VCaP (cell line): ENCODE results near the gene ACAP2.

Source experiments
- H3K27ac ChIP-seq: fragments of 450-650 bp; 2 replicates; pipeline ENCODE4 v1.5.1; 2017
- TF ChIP-seq, protein P1 (sequence below): fragments of 450-650 bp; conservative IDR thresholded peaks from 2 replicates; pipeline ENCODE4 v1.5.1; 2017; ENCODE audit warnings: mild to moderate bottlenecking, moderate library complexity

The ACAP2 gene

DNA sequence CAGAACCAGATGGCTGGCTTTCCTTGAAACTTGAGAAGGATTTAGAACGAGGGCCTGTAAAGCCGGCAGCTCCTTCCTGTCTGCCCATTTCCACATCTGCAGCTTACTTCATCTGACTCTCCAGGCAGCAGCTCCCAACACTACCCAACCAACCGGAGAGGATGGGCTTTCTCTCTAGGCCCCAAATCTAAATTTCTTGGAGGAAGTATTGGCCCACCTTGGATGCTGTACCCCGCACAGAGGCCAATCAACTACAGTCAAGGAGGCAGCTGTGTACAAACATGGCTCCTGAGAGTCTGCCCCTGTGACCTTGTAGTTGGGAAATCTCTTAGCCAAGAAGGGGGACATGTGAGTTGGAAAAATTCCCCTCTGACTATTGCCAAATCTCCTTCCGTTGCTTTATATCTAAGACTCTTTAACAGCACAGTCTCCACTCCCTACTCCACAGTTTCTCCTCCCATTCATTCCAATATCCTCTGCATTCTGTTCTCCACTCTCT, 8.0 kb upstream of the ACAP2 start:
- H3K27ac ChIP-seq, result no peak overlapping the region
- TF ChIP-seq, protein P1, sequence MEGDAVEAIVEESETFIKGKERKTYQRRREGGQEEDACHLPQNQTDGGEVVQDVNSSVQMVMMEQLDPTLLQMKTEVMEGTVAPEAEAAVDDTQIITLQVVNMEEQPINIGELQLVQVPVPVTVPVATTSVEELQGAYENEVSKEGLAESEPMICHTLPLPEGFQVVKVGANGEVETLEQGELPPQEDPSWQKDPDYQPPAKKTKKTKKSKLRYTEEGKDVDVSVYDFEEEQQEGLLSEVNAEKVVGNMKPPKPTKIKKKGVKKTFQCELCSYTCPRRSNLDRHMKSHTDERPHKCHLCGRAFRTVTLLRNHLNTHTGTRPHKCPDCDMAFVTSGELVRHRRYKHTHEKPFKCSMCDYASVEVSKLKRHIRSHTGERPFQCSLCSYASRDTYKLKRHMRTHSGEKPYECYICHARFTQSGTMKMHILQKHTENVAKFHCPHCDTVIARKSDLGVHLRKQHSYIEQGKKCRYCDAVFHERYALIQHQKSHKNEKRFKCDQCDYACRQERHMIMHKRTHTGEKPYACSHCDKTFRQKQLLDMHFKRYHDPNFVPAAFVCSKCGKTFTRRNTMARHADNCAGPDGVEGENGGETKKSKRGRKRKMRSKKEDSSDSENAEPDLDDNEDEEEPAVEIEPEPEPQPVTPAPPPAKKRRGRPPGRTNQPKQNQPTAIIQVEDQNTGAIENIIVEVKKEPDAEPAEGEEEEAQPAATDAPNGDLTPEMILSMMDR, result no peak

DNA sequence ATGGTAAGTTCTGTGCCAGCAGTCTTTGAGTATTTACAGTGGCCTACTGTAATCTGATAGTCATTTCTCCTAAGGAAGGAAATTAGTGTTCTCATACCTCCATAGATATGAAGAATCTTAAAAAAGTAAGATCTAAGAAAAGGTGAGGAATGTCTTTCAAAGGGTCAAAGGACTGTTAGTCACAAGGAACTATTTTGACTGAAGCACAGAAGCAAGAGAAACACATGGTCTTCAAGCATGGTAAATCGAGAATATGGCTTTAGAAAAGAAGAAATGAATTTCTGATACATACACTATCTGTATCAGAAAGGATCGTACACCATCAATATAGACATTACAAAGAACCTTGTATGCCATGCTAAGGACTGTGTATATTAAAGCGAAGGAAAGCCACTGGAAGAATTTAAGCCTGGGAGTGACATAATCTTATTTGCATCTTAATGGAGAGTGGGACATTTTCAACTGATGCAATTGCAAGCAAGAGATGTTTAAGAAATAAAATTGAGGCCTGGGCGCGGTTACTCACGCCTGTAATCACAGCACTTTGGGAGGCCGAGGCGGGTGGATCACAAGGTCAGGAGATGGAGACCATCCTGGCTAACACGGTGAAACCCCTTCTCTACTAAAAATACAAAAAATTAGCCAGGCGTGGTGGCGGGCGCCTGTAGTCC, 5.5 kb upstream of the ACAP2 start:
- TF ChIP-seq, protein P1, result no peak
- no peak overlapping the region for H3K27ac ChIP-seq

DNA sequence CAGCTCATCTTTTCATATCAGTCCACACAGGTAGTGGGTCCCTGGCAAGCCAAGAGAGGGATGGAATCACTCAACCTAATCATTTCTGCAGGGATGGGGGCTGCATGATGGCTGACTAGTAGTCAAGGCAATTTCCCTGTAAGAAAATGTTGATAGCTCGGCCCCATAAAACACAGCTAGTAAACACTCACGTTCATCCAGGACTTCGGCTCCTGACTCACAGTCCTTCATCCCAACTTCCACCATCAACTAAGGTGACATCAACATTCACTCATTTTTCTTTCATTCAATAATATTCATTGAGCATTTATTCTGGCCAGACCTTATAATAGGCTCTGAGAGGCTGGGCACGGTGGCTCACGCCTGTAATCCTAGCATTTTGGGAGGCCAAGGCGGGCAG, 4.4 kb upstream of the ACAP2 start:
- no peak overlapping the region for H3K27ac ChIP-seq
- TF ChIP-seq, protein P1, result no peak

DNA sequence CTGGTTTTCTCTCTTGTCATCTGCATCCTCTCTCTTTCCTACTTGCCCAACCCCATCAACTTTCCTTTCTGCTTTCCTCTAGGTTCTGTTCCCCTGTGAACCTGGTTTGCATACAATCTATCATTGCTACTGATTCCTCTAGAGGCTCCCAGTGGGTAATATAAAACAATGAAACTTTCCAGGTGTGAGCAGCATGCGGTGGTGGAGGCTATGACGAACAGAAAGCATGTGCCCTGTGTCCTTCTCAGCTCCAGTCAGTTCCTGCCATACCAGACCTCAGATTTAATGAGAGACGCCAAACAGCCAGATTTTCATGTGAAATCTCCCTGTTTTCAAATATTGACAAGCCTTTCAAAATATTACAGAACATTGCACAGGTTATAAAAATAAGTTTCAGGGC, 3.5 kb upstream of the ACAP2 start:
- H3K27ac ChIP-seq, result no peak overlapping the region
- TF ChIP-seq, protein P1, result no peak

DNA sequence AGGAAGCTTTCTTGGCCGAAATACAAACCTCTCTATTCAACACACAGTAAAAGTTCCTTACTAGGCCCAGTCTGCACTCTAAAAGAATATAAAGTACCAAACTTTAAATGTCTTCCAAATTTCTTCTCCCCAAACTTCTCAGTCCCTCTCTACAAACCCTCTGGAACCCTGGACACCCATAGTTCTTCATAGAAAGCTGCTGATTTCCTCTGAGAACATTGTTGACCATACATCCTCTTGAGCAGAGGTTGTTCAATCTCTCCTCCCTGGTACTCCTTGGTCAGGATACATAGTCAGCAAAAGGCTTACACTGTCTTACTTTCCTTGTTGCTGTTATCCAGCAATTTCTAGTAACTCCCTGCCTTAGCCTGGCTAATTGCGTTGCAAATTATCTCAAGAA, 3.1 kb upstream of the ACAP2 start:
- H3K27ac ChIP-seq, result no peak overlapping the region
- TF ChIP-seq, protein P1, result no peak

DNA sequence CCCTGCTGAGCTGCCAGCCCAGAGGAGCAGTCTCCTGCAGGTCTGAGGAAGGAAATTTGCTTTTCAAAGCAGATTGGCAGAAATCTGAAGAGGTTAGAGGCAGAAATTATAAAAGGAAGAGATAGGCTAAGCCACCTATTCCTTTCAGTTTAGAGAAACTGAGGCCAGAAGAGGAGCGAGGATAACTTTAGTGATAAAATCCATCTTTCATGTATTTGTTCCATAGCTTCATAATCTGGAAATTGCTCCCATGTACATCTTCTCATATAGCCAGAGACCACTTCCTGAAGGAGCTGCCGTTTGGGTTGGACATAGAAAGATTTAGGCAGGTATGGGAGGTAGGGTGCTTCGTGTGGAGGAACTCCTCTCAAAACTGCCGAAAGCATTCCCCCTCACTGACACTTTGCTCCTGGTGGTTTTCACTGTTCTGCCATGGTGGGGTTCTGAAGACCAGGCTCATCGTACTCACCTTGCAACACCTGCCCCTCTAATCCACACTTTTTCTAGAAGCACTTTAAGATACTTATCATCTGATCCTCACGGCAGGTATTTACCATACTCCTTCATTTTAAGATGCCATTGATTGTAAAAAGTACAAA, 670 bp upstream of the ACAP2 start:
- TF ChIP-seq, protein P1, result no peak
- H3K27ac ChIP-seq, result peak overlapping the region; percentile 89

DNA sequence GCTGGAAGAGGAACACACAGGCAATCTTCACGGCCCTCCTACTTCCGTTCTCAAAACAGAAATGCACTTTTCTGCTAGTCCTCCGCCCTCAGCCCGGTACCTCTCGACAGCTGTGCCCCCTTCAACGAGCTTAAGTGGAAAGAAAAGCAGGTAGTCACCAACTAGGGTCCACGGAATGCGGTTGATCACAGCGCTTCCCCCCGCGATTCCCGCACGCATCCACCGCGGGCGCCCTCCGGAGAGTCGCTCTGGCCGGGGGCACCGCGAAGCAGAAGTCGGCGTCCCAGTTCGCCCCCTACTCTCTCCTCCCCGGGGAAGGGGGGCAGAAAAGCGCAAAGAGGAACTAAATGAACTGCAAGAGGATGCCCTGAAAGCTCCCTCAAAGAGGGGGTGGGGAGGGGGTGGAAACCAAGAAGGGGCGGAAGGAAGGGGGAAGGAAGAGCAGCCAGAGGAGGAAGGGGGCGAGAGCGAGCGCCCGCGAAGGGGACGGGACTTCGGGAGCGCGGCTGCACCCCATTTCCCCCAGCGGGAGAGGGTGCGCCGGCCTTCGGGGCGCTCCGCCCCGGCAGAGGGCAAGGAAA, 738 bp downstream of the ACAP2 start:
- TF ChIP-seq, protein P1, result no peak
- H3K27ac ChIP-seq, result peak overlapping the region; percentile 89
